ENCODE results near the gene PWWP2A. TPM values are rescaled to one million over a fixed set of nuclear protein-coding genes. Genes with fewer than 3 reads are reported as not detected.
A peak's percentile ranks its signal among the peaks of the same experiment; 100 is the strongest.

Gene PWWP2A
- total RNA-seq, 1 donor from 2014 or later = 27.0 TPM

GRCh38 chr5:160082614-160083500 is 36.4 kb downstream of the PWWP2A start:
- peaks cover 9% of the 10 kb centered on the region for H3K36me3 ChIP-seq
- peaks cover 19% of the 10 kb centered on the region for H3K4me1 ChIP-seq
- H3K27ac ChIP-seq = no peak overlapping the region
- H3K27me3 ChIP-seq (ENCODE audit: low read depth) = no peaks in the 10 kb centered on the region
- intact Hi-C loops (cut with DNase I) = no loop called here
- TF ChIP-seq CTCF (IDR thresholded peaks at IDR 0.05) = no peak
- no peak for ATAC-seq
- H3K4me3 ChIP-seq = no peak overlapping the region
- DNase-seq = no peak
- no peaks in the 10 kb centered on the region for H3K9me3 ChIP-seq

- intact Hi-C loops (cut with DNase I) = no loop called here
- Histone ChIP-seq H3K27ac (no peak overlapping the region), H3K4me1 (peaks cover 19% of the 10 kb centered on the region), H3K36me3 (peaks cover 18% of the 10 kb centered on the region), H3K27me3 (ENCODE audit: low read depth) (no peaks in the 10 kb centered on the region), H3K4me3 (no peak overlapping the region), H3K9me3 (no peaks in the 10 kb centered on the region)
- TF ChIP-seq CTCF (IDR thresholded peaks at IDR 0.05) = no peak
- peak in 1 of 2 donors; percentile 45 for ATAC-seq
- no peak for DNase-seq
These were observed 37.8 kb downstream of the PWWP2A start for GRCh38 chr5:160081495-160081894.

- DNase-seq (no peak), ATAC-seq (no peak)
- intact Hi-C loops (cut with DNase I) = no loop called here
- TF ChIP-seq CTCF (IDR thresholded peaks at IDR 0.05) = no peak
- no peaks in the 10 kb centered on the region for H3K27me3 ChIP-seq (ENCODE audit: low read depth)
- no peaks in the 10 kb centered on the region for H3K9me3 ChIP-seq
- peaks cover 18% of the 10 kb centered on the region for H3K36me3 ChIP-seq
- H3K4me1 ChIP-seq = peaks cover 19% of the 10 kb centered on the region
- no peak overlapping the region for H3K27ac ChIP-seq
- no peak overlapping the region for H3K4me3 ChIP-seq
These were observed 39.5 kb downstream of the PWWP2A start for GRCh38 chr5:160079753-160080152.

- peaks cover 18% of the 10 kb centered on the region for H3K36me3 ChIP-seq
- no peaks in the 10 kb centered on the region for H3K9me3 ChIP-seq
- DNase-seq (no peak), ATAC-seq (no peak)
- no peak overlapping the region for H3K4me3 ChIP-seq
- intact Hi-C loops (cut with DNase I) = no loop called here
- no peaks in the 10 kb centered on the region for H3K27me3 ChIP-seq (ENCODE audit: low read depth)
- TF ChIP-seq CTCF (IDR thresholded peaks at IDR 0.05) = no peak
- H3K4me1 ChIP-seq = peaks cover 8% of the 10 kb centered on the region
- no peak overlapping the region for H3K27ac ChIP-seq
These were observed 42.3 kb downstream of the PWWP2A start for GRCh38 chr5:160076997-160077396.

- H3K9me3 ChIP-seq = no peaks in the 10 kb centered on the region
- no peak for TF ChIP-seq CTCF (IDR thresholded peaks at IDR 0.05)
- intact Hi-C loops (cut with DNase I) = no loop called here
- no peak for DNase-seq
- ATAC-seq = no peak
- no peak overlapping the region for H3K4me3 ChIP-seq
- peaks cover 18% of the 10 kb centered on the region for H3K36me3 ChIP-seq
- H3K27ac ChIP-seq = no peak overlapping the region
- H3K27me3 ChIP-seq (ENCODE audit: low read depth) = no peaks in the 10 kb centered on the region
- H3K4me1 ChIP-seq = peaks cover 16% of the 10 kb centered on the region
These were observed 44.2 kb downstream of the PWWP2A start for GRCh38 chr5:160075073-160075472.
